Panc1 (cell line): ENCODE data around the gene USB1. TPM values are rescaled to one million over a fixed set of nuclear protein-coding genes. Genes with fewer than 3 reads are reported as not detected.
"Not testable (repeated sequence)": the region's sequence is repeated elsewhere in the genome, so short reads cannot be mapped to it uniquely, and the experiment has no call there.

Source experiments
- ATAC-seq: fragments of 200-7000 bp; cut with Tn5 transposase; 2 replicates; pipeline ENCODE4 v1.9.1; 2020; ENCODE audit warnings: mild to moderate bottlenecking, moderate library complexity
- BruUV-seq: library from RNA; stranded (reverse); fragments of 400-500 nt; replicated peaks from 2 replicates; lab custom pipeline; 2021; lab: Mats Ljungman, UMichigan
- CTCF ChIA-PET: fragments of 300-600 bp; sonication (Branson Sonifier 250); formaldehyde crosslinking; loops from one replicate; lab custom pipeline; 2022; ENCODE audit warnings: antibody characterized with exemption; lab: Charles Lee
- POLR2A ChIA-PET: fragments of 300-600 bp; sonication (Branson Sonifier 250); formaldehyde crosslinking; loops from one replicate; lab custom pipeline; 2022; ENCODE audit warnings: antibody characterized with exemption; lab: Charles Lee
- DNase-seq: peaks from one replicate; pipeline ENCODE4 v3.0.0-alpha.2; 2010; ENCODE audit warnings: low read depth, low spot score
- H3K27ac ChIP-seq: 2 replicates; pipeline ENCODE4 v1.5.1; 2011; ENCODE audit warnings: mild to moderate bottlenecking, low read length, inconsistent platforms
- H3K27me3 ChIP-seq: fragments of 200-500 bp; sonication (Bioruptor generic); 2 replicates; pipeline ENCODE4 v1.6.0; 2014; ENCODE audit warnings: low read length, inconsistent platforms; ENCODE audit not compliant: control insufficient read depth, insufficient read depth
- H3K36me3 ChIP-seq: fragments of 200-500 bp; sonication (Bioruptor generic); 2 replicates; pipeline ENCODE4 v1.5.1; 2014; ENCODE audit warnings: inconsistent platforms, mild to moderate bottlenecking, low read length, moderate library complexity; ENCODE audit not compliant: control insufficient read depth, insufficient read depth
- H3K4me1 ChIP-seq: 2 replicates; pipeline ENCODE4 v1.5.1; 2011; ENCODE audit warnings: inconsistent platforms, mild to moderate bottlenecking, low read length, moderate library complexity; ENCODE audit not compliant: control insufficient read depth, insufficient read depth
- H3K4me3 ChIP-seq, 2 experiments: 2 replicates each; pipeline ENCODE4 v1.5.1; 2011 to 2012; ENCODE audit warnings: low read depth in 2 of 2, low read length in 2 of 2, mild to moderate bottlenecking in 2 of 2, inconsistent platforms in 1 of 2, moderate library complexity in 1 of 2
- H3K9me3 ChIP-seq: fragments of 200-500 bp; sonication (Bioruptor generic); 2 replicates; pipeline ENCODE4 v1.5.1; 2014; ENCODE audit warnings: low read depth, mild to moderate bottlenecking, inconsistent platforms, low read length, moderate library complexity; ENCODE audit not compliant: control insufficient read depth, insufficient read depth
- POLR2AphosphoS5 ChIP-seq: IDR thresholded peaks from 2 replicates; pipeline ENCODE4 v1.6.1; 2012; ENCODE audit warnings: mild to moderate bottlenecking, low read depth, low read length, moderate library complexity
- SIN3A ChIP-seq: IDR thresholded peaks from 2 replicates; pipeline ENCODE4 v1.6.1; 2012; ENCODE audit warnings: low read depth, mild to moderate bottlenecking, low read length, moderate library complexity, borderline replicate concordance; ENCODE audit not compliant: insufficient read depth
- TCF7L2 ChIP-seq: IDR thresholded peaks from 2 replicates; pipeline ENCODE4 v1.6.1; 2011; ENCODE audit warnings: mild to moderate bottlenecking, low read depth, low read length, inconsistent platforms
- in situ Hi-C: cut with HindIII; loops from 2 replicates; pipeline ENCODE4 v1.10.0; 2016; ENCODE audit warnings: low sequenced_read_pairs, low pct_unique_long_range_greater_than_20kb
- intact Hi-C: fragments of 100-400 bp; cut with micrococcal nuclease; formaldehyde crosslinking; loops from one replicate; pipeline ENCODE4 v1.10.0; 2022; ENCODE audit not compliant: unreplicated experiment
- total RNA-seq: library from RNA; stranded (reverse); gene quantifications from one replicate; pipeline ENCODE4 v1.2.1, GENCODE V29; 2021; ENCODE audit not compliant: unreplicated experiment
- TF ChIP-seq, protein P1 (sequence below): fragments of 450-650 bp; IDR thresholded peaks from 2 replicates; pipeline ENCODE4 v1.5.1; 2017; ENCODE audit warnings: mild to moderate bottlenecking
- TF ChIP-seq, protein P2 (sequence below), 2 experiments: IDR thresholded peaks; 2 replicates each; pipeline ENCODE4 v1.6.1; 2011 to 2012; ENCODE audit warnings: low read depth in 2 of 2, control low read depth in 1 of 2, low read length in 1 of 2, mild to moderate bottlenecking in 1 of 2, moderate library complexity in 1 of 2; ENCODE audit not compliant: insufficient read depth in 1 of 2

Gene USB1
- total RNA-seq, 1 experiment from 2014 or later = 58.2 TPM

DNA sequence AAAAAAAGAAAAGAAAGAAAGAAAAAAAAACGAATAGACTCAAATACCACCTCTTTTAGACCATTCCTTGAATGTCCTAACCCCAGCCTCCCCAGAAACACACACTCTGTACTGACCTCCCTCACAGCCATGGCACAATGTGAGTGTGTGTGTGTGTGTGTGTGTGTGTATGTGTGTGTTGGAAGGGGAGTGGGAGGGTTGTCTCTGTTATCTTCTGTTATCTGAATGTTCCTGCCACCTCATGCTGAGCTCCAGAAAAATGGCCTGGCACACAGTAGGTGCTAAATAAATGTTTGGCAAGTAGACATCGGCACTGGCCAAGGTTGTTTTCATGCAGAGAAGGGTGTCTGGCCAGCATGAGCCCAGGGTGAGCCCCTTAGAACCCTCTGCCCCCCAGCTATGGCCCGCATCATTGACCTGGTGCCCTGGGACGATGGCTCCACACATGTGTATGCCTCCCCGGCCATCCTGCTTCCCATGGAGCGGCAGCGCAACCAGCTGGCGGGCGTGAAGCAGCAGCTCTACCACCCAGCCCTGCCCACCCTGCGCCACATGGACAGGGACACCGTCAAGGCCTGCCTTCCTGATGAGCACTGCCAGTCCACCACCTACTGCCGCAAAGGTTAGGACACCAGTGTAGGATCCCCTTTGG lies 23.7 kb upstream of the USB1 start:
- Histone ChIP-seq H3K4me3 (no peak overlapping the region), H3K4me1 (no peaks in the 10 kb centered on the region), H3K27me3 (no peaks in the 10 kb centered on the region), H3K36me3 (no peaks in the 10 kb centered on the region), H3K9me3 (no peaks in the 10 kb centered on the region), H3K27ac (no peak overlapping the region)
- BruUV-seq = no TSS peak
- POLR2A ChIA-PET = no interaction called here
- CTCF ChIA-PET = no interaction called here
- in situ Hi-C loops = no loop called here
- intact Hi-C loops = no loop called here
- ATAC-seq (peak; percentile 84), DNase-seq (no peak)
- TF ChIP-seq, protein P1, sequence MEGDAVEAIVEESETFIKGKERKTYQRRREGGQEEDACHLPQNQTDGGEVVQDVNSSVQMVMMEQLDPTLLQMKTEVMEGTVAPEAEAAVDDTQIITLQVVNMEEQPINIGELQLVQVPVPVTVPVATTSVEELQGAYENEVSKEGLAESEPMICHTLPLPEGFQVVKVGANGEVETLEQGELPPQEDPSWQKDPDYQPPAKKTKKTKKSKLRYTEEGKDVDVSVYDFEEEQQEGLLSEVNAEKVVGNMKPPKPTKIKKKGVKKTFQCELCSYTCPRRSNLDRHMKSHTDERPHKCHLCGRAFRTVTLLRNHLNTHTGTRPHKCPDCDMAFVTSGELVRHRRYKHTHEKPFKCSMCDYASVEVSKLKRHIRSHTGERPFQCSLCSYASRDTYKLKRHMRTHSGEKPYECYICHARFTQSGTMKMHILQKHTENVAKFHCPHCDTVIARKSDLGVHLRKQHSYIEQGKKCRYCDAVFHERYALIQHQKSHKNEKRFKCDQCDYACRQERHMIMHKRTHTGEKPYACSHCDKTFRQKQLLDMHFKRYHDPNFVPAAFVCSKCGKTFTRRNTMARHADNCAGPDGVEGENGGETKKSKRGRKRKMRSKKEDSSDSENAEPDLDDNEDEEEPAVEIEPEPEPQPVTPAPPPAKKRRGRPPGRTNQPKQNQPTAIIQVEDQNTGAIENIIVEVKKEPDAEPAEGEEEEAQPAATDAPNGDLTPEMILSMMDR = no peak
- TF ChIP-seq, protein P2, sequence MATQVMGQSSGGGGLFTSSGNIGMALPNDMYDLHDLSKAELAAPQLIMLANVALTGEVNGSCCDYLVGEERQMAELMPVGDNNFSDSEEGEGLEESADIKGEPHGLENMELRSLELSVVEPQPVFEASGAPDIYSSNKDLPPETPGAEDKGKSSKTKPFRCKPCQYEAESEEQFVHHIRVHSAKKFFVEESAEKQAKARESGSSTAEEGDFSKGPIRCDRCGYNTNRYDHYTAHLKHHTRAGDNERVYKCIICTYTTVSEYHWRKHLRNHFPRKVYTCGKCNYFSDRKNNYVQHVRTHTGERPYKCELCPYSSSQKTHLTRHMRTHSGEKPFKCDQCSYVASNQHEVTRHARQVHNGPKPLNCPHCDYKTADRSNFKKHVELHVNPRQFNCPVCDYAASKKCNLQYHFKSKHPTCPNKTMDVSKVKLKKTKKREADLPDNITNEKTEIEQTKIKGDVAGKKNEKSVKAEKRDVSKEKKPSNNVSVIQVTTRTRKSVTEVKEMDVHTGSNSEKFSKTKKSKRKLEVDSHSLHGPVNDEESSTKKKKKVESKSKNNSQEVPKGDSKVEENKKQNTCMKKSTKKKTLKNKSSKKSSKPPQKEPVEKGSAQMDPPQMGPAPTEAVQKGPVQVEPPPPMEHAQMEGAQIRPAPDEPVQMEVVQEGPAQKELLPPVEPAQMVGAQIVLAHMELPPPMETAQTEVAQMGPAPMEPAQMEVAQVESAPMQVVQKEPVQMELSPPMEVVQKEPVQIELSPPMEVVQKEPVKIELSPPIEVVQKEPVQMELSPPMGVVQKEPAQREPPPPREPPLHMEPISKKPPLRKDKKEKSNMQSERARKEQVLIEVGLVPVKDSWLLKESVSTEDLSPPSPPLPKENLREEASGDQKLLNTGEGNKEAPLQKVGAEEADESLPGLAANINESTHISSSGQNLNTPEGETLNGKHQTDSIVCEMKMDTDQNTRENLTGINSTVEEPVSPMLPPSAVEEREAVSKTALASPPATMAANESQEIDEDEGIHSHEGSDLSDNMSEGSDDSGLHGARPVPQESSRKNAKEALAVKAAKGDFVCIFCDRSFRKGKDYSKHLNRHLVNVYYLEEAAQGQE (IDR thresholded peaks at IDR 0.05; ENCODE audit: insufficient read depth in 1 of 2, low read depth in 2 of 2, low read length in 1 of 2) = no peak
- TF ChIP-seq TCF7L2 = no peak
- TF ChIP-seq POLR2AphosphoS5 = no peak
- TF ChIP-seq SIN3A = no peak

DNA sequence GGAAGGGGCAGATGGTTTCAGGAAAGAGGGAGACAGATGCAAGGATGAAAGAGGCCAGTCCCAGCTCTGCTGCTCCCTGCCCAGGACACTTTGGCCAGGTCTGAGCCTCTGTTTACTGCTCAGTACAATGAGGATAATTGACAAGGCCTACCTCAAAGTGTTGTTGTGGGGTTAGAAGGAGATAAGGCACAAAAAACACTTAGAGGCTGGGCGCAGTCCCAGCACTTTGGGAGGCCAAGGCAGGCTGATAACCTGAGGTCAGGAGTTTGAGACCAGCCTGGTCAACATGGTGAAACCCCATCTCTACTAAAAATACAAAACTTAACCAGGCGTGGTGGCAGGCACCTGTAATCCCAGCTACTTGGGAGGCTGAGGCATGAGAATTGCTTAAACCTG lies 23.1 kb upstream of the USB1 start:
- H3K4me3 ChIP-seq, in situ Hi-C loops, H3K27ac ChIP-seq, H3K27me3 ChIP-seq, POLR2A ChIA-PET, H3K9me3 ChIP-seq, CTCF ChIA-PET, ATAC-seq, DNase-seq, BruUV-seq, intact Hi-C loops, H3K36me3 ChIP-seq, H3K4me1 ChIP-seq: not testable (repeated sequence)

DNA sequence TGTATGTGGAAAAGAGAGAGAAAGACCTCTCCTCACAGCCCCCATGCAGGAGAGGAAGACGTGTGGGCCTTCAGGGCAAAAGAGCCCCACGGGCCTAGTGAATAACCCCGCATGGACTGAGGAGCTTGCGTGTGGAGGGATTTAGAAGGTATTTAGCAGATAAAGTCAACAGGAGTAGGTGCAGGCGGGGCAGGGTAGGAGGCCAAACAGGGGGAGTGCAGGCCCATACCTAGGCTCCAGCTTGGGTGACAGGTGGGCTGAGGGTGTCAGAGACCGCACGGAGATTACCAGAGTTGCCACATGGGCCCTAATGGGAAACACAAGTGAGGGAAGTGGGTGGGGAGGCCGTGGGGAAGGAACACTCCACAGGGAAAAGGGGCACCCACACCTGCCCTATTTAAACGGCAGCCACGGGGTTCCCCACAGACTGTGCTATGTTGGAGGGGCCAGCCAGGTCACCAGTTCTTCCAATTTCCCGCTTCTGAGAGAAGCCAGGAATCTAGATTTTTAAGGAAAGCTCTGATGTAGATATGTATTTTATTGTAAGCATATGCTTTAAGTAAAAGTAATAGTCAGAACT lies 22.1 kb upstream of the USB1 start:
- in situ Hi-C loops (no loop called here), intact Hi-C loops (no loop called here)
- ATAC-seq (no peak), DNase-seq (no peak)
- no peaks in the 10 kb centered on the region for H3K27me3 ChIP-seq
- H3K36me3 ChIP-seq = no peaks in the 10 kb centered on the region
- H3K4me3 ChIP-seq = no peak overlapping the region
- no peaks in the 10 kb centered on the region for H3K4me1 ChIP-seq
- ChIA-PET POLR2A (no interaction called here), CTCF (no interaction called here)
- TF ChIP-seq, protein P1 = no peak
- TF ChIP-seq POLR2AphosphoS5 = no peak
- no peak for TF ChIP-seq SIN3A
- TF ChIP-seq TCF7L2 = no peak
- TF ChIP-seq, protein P2 (IDR thresholded peaks at IDR 0.05; ENCODE audit: insufficient read depth in 1 of 2, low read depth in 2 of 2, low read length in 1 of 2) = no peak
- no peaks in the 10 kb centered on the region for H3K9me3 ChIP-seq
- no peak overlapping the region for H3K27ac ChIP-seq
- BruUV-seq = no TSS peak
